IMR-90 (cell line): ENCODE results near the gene SFT2D3. TPM values are rescaled to one million over a fixed set of nuclear protein-coding genes. Genes with fewer than 3 reads are reported as not detected.

Experiments
- BHLHE40 ChIP-seq: fragments of 150-350 bp; IDR thresholded peaks from 2 replicates; pipeline ENCODE4 v1.6.1; 2016; ENCODE audit warnings: mild to moderate bottlenecking, low read depth, low read length
- NFE2L2 ChIP-seq: fragments of 150-350 bp; IDR thresholded peaks from 2 replicates; pipeline ENCODE4 v1.6.1; 2016; ENCODE audit warnings: low read depth, mild to moderate bottlenecking, low read length
- POLR2A ChIP-seq: IDR thresholded peaks from 2 replicates; pipeline ENCODE4 v1.6.1; 2012; ENCODE audit warnings: mild to moderate bottlenecking, low read depth, low read length
- USF2 ChIP-seq: fragments of 150-350 bp; IDR thresholded peaks from 2 replicates; pipeline ENCODE4 v1.6.1; 2017; ENCODE audit warnings: mild to moderate bottlenecking, antibody characterized with exemption, low read length, low read depth
- polyA plus RNA-seq, 3 experiments: library from polyadenylated mRNA; depleted of rRNA; stranded (reverse); fragments of >200 nt; gene quantifications; 2 replicates each; pipeline ENCODE4 v1.2.3, GENCODE V29; 2012; ENCODE audit warnings: low replicate concordance in 1 of 3
- total RNA-seq: library from RNA; depleted of rRNA; stranded (reverse); fragments of >200 nt; gene quantifications from 2 replicates; pipeline ENCODE4 v1.2.3, GENCODE V29; 2012

The SFT2D3 gene
- total and polyA plus RNA-seq, 2 of the 4 experiments (the other 2 are of a cell fraction), result 2.5 to 3.1 TPM

DNA sequence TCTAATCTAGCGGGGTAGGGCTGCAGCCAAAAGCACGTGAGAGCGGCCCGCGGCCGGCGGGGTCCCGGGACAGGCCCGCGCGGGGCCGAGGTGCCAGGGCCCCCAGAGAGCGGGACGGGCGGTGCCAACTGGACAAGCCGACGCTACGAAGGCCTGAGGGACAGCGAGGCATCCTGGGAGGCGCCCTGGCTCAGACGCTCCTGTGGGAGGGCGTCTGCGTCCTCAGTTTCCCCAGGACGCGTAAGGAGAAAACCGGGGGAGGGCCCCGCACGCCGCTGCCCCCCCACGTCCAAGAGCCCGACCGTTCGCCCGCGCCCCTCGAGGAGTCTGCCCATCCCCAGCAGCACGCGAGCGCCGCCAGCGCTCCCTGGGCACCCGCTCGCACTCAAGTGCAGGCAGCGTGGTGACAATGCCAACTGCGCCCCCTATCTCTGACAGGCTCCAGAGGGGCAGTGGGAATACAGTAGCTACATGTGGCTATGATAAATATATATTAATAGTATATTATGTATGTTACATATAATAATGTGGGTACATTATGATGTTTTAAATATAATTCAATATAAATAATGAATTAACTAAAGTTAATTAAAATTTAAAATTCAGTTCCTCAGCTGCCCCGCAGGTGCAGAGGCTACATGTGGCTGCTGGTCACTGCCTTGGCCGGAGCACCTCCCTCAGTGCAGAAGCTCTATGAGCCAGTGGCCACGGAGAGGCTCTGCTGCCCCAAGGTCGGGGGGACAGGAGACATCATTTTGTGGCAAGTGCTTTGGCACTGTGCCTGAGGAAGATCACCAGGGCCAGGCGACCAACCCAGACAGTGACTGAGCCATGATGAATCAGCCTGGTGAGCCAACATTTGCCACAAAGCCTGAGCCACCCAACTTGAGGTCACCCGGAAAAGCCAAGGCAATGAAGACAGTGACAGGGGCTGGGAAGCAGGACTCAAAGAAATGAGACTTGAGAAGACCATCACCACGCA, 5.5 kb upstream of the SFT2D3 start (continued):
- TF ChIP-seq USF2, result no peak
- no peak for TF ChIP-seq POLR2A
- no peak for TF ChIP-seq NFE2L2
- no peak for TF ChIP-seq BHLHE40
